NCI-H2227 (cell line): Measurements from ENCODE around the gene DENND5B.

Experiments
- DNase-seq: peaks from one replicate; lab custom pipeline; 2025; ENCODE audit not compliant: unreplicated experiment; lab: John Stamatoyannopoulos, UW

DENND5B gene

DNA sequence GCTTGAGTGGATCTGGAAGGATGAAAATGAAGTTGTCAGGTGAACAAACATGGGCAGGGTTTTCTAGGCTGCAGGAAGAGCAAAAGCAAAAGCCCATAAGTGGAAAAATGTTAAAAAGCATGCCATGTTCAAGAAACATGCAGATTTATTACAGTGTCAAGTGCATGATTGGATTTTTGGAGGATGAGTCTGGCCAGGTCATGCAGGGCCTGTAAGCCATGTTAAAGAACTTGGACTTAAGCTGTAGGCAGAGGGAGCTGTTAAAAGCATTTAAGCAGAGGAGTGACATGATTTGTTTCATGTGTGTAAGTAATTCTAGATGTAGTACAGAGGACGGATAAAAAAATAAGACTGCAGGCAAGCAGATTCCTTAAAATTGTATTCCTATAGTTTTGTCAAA lies 248.7 kb downstream of the DENND5B start:
- DNase-seq, result no peak

DNA sequence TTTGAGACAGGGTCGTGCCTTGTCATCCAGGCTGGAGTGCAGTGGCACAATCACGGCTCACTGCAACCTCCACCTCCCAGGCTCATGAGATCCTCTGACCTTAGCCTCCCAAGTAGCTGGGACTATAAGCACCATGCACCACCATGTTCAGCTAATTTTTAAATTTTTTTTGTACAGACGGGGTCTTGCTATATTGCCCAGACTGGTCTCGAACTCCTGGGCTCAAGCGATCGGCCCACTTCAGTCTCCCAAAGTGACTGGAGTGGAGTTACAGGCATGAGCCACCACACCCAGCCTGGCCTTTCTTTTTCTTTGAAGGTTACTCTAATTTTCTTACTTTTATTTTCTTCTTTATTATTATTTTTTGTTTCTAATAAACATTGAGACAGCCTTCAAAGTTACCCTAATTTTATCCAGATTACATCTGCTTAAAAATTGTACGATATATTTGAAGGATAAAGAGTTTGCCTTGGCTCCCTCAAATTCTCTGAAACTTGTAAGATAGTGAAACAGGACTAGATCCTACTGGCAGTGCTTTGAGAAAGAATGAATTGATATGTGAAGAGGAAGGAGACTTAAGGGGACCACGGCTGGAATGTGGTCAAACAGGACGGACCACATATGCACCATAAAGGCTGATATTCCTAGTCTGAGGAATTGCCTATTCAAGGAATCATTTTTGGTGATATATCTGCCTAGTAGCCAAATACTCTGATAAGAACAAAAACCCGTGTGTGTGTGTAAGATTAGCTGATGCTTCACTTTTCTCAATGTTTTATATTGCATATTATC lies 250.9 kb downstream of the DENND5B start:
- no peak for DNase-seq

DNA sequence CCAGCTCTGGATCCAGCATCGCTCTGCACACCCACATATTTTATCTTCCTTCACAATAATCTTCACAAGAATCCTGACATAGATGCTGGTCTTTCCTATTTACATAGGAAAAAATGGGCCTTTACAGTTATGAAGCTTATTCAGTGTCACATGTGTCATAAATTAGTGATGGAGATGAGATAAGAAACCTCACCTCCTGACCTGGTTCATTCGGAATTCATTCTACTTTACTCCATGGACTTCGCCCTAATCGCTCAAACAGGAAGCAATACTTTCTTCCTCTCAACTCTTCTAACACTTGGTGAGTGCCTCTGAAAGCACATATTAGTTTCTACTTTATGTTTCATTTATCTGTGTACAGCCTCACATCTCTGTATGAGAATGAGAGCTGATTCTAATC lies 253.0 kb downstream of the DENND5B start:
- DNase-seq, result no peak
